CD4-positive, CD25-positive, alpha-beta regulatory T cell (primary cell): ENCODE data around the gene TICAM1. TPM values are rescaled to one million over a fixed set of nuclear protein-coding genes. Genes with fewer than 3 reads are reported as not detected.
"Not testable (repeated sequence)": the region's sequence is repeated elsewhere in the genome, so short reads cannot be mapped to it uniquely, and the experiment has no call there.

Experiments used
- ATAC-seq, 2 donors: fragments of 150-1000 bp; cut with Tn5 transposase; one replicate each; pipeline ENCODE4 v1.10.0; 2021; ENCODE audit warnings: low read depth in 2 of 2, moderate number of reproducible peaks in 2 of 2, moderate library complexity in 1 of 2
- DNase-seq, 3 donors: peaks; one replicate each; pipeline versions ENCODE4 v3.0.0 to v3.0.0-alpha.2; 2012 to 2022; ENCODE audit warnings: mixed read lengths in 1 of 3
- H3K27ac ChIP-seq: one replicate; pipeline ENCODE4 v1.7.0; 2013; ENCODE audit warnings: mild to moderate bottlenecking, low read length; ENCODE audit not compliant: insufficient read depth, poor library complexity, severe bottlenecking
- H3K27me3 ChIP-seq: one replicate; pipeline ENCODE4 v1.7.0; 2013; ENCODE audit warnings: low read length; ENCODE audit not compliant: control insufficient read depth, insufficient read depth
- H3K36me3 ChIP-seq: one replicate; pipeline ENCODE4 v1.7.0; 2013; ENCODE audit warnings: mild to moderate bottlenecking, low read length, moderate library complexity; ENCODE audit not compliant: control insufficient read depth, insufficient read depth
- H3K4me1 ChIP-seq: 2 replicates; pipeline ENCODE4 v1.7.0; 2013; ENCODE audit warnings: mild to moderate bottlenecking, low read length; ENCODE audit not compliant: insufficient read depth, control insufficient read depth, poor library complexity, severe bottlenecking
- H3K4me3 ChIP-seq: one replicate; pipeline ENCODE4 v1.7.0; 2013; ENCODE audit warnings: low read depth, mild to moderate bottlenecking, low read length, moderate library complexity
- H3K9me3 ChIP-seq, 2 experiments: 1 replicate in 1 of 2; 2 replicates in 1 of 2; pipeline ENCODE4 v1.7.0; 2013; ENCODE audit warnings: low read length in 2 of 2, mild to moderate bottlenecking in 1 of 2, moderate library complexity in 1 of 2; ENCODE audit not compliant: control insufficient read depth in 2 of 2
- H3K27ac Mint-ChIP-seq, 3 donors: one replicate each; pipeline ENCODE4 v1.8.0; 2020 to 2022; ENCODE audit warnings: mild to moderate bottlenecking in 3 of 3, mixed read lengths in 3 of 3, moderate library complexity in 2 of 3
- H3K27me3 Mint-ChIP-seq: one replicate; pipeline ENCODE4 v1.8.0; 2022; ENCODE audit warnings: mild to moderate bottlenecking, mixed read lengths
- H3K36me3 Mint-ChIP-seq: one replicate; pipeline ENCODE4 v1.8.0; 2020; ENCODE audit warnings: mixed read lengths
- H3K4me1 Mint-ChIP-seq, 4 donors: one replicate each; pipeline ENCODE4 v1.8.0; 2020 to 2022; ENCODE audit warnings: mixed read lengths in 4 of 4, mild to moderate bottlenecking in 1 of 4
- H3K4me3 Mint-ChIP-seq, 4 donors: one replicate each; pipeline ENCODE4 v1.8.0; 2020 to 2022; ENCODE audit warnings: mild to moderate bottlenecking in 4 of 4, mixed read lengths in 4 of 4, moderate library complexity in 3 of 4
- H3K9me3 Mint-ChIP-seq, 7 donors: one replicate each; pipeline ENCODE4 v1.8.0; 2020 to 2022; ENCODE audit warnings: mixed read lengths in 7 of 7, mild to moderate bottlenecking in 3 of 7, moderate library complexity in 2 of 7
- polyA plus RNA-seq, 4 donors: library from polyadenylated mRNA; unstranded; fragments of 300-500 nt; fragmentation: Illumina TruSeq; gene quantifications; one replicate each; pipeline ENCODE4 v1.2.3, GENCODE V29; 2021
- total RNA-seq: library from RNA; stranded (reverse); gene quantifications from one replicate; pipeline ENCODE4 v1.2.3, GENCODE V29; 2022

TICAM1 gene
- total and polyA plus RNA-seq, 5 donors from 2014 or later, result 3.3 to 28.5 (median 7.4) TPM

DNA sequence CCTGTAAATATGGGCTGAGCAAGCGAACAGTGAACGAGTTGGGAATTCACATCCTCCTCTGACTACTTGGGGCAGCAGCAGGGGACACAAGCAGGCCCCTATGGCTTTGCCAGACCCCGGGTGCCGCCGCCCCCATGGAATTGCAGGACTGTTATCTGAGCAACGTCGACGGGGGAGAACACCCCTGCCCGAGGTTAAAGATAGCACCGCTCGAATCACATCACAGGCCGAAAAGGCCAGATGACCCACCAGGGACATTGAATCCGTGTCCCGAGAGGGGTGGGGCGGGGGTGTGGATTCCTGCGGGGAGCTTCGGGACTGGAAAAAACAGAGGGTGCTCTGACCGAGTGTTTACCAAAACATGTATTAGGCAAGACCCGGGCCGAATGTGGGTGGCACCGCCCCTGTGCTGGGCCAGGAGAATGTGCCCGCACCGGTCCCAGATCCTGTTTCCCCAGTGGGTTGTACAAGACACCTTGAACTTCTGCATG is 30.9 kb downstream of the TICAM1 start:
- ATAC-seq, result no peak
- H3K36me3 Mint-ChIP-seq, result peaks cover 7% of the 10 kb centered on the region
- no peak overlapping the region for H3K4me3 ChIP-seq
- no peaks in the 10 kb centered on the region for H3K9me3 ChIP-seq
- no peak for DNase-seq
- H3K36me3 ChIP-seq, result peaks cover 13% of the 10 kb centered on the region
- no peak overlapping the region for H3K27ac ChIP-seq
- peaks cover 9% of the 10 kb centered on the region for H3K4me1 ChIP-seq
- H3K4me1 Mint-ChIP-seq, result peaks cover 3 to 19% (median 8%) of the 10 kb centered on the region in 4 donors
- no peaks in the 10 kb centered on the region for H3K27me3 ChIP-seq
- H3K4me3 Mint-ChIP-seq, result no peak overlapping the region
- no peak overlapping the region for H3K27ac Mint-ChIP-seq
- H3K9me3 Mint-ChIP-seq, result no peaks in the 10 kb centered on the region
- no peaks in the 10 kb centered on the region for H3K27me3 Mint-ChIP-seq

DNA sequence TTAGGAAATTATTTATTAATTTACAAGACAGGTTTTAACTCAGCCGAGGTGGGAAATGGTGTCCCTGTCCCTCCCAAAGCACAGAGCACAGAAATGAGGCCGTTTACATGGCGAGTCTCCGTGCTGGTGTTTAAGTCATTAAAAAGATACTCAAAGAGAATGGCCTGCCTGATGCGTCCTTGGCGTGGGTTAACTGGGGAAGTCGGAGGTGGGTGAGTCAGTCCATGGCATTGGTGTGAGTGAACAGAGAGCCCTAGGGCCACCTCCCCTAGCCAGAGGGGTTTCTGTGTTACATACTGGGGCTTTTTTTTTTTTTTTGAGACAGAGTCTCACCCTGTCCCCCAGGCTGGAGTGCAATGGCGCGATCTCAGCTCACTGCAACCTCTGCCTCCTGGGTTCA is 36.1 kb downstream of the TICAM1 start:
- Histone ChIP-seq H3K36me3 (peaks cover 38% of the 10 kb centered on the region), H3K9me3 (no peaks in the 10 kb centered on the region), H3K27me3 (no peaks in the 10 kb centered on the region), H3K4me1 (peaks cover 28% of the 10 kb centered on the region), H3K27ac (no peak overlapping the region), H3K4me3 (no peak overlapping the region)
- Mint-ChIP-seq H3K27ac (peak overlapping the region in 1 of 3 donors; percentile 49), H3K36me3 (peaks cover 7% of the 10 kb centered on the region), H3K4me1 (peaks cover 3 to 53% (median 12%) of the 10 kb centered on the region in 4 donors), H3K4me3 (peak overlapping the region; percentile 44 to 59 (median 55)), H3K27me3 (no peaks in the 10 kb centered on the region), H3K9me3 (no peaks in the 10 kb centered on the region)
- ATAC-seq, result no peak
- no peak for DNase-seq

GRCh38 chr19:4794971-4795370 is 36.5 kb downstream of the TICAM1 start:
- H3K36me3 Mint-ChIP-seq, result peaks cover 7% of the 10 kb centered on the region
- no peaks in the 10 kb centered on the region for H3K27me3 ChIP-seq
- H3K27ac ChIP-seq, result no peak overlapping the region
- peaks cover 28% of the 10 kb centered on the region for H3K4me1 ChIP-seq
- no peaks in the 10 kb centered on the region for H3K9me3 Mint-ChIP-seq
- H3K4me1 Mint-ChIP-seq, result peaks cover 3 to 53% (median 12%) of the 10 kb centered on the region in 4 donors
- H3K36me3 ChIP-seq, result peaks cover 38% of the 10 kb centered on the region
- no peaks in the 10 kb centered on the region for H3K27me3 Mint-ChIP-seq
- peak overlapping the region in 2 of 3 donors; percentile 36 to 49 for H3K27ac Mint-ChIP-seq
- no peak for ATAC-seq
- H3K9me3 ChIP-seq, result no peaks in the 10 kb centered on the region
- no peak overlapping the region for H3K4me3 ChIP-seq
- DNase-seq, result no peak
- H3K4me3 Mint-ChIP-seq, result peak overlapping the region in 3 of 4 donors; percentile 50 to 79 (median 55)

DNA sequence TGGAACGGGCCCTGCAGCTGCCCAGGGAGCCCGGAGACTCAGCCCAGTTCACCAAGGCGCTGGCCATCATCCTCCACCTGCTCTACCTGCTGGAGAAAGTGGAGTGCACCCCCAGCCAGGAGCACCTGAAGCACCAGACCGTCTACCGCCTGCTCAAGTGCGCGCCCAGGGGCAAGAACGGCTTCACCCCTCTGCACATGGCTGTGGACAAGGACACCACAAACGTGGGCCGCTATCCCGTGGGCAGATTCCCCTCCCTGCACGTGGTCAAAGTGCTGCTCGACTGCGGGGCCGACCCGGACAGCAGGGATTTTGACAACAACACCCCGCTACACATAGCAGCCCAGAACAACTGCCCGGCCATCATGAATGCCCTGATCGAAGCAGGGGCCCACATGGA is 38.2 kb downstream of the TICAM1 start:
- not testable (repeated sequence) for DNase-seq, H3K4me3 ChIP-seq, H3K36me3 Mint-ChIP-seq, ATAC-seq, H3K27ac ChIP-seq, H3K27me3 ChIP-seq, H3K27me3 Mint-ChIP-seq, H3K9me3 ChIP-seq, H3K9me3 Mint-ChIP-seq
- Histone ChIP-seq H3K36me3 (peaks cover 33% of the 10 kb centered on the region), H3K4me1 (peaks cover 28% of the 10 kb centered on the region)
- Mint-ChIP-seq H3K4me3 (peak overlapping the region; percentile 67 to 92 (median 80)), H3K27ac (peak overlapping the region in 2 of 3 donors; percentile 71 to 81), H3K4me1 (peaks cover 3 to 51% (median 7%) of the 10 kb centered on the region in 4 donors)

DNA sequence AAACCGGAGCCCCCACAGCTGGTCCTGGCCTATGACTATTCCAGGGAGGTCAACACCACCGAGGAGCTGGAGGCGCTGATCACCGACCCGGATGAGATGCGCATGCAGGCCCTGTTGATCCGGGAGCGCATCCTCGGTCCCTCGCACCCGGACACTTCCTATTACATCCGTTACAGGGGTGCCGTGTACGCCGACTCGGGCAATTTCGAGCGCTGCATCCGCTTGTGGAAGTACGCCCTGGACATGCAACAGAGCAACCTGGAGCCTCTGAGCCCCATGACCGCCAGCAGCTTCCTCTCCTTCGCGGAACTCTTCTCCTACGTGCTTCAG is 38.7 kb downstream of the TICAM1 start:
- not testable (repeated sequence) for H3K36me3 Mint-ChIP-seq, DNase-seq, H3K9me3 Mint-ChIP-seq, H3K27me3 ChIP-seq, H3K4me3 ChIP-seq, H3K9me3 ChIP-seq, H3K27me3 Mint-ChIP-seq, ATAC-seq, H3K27ac ChIP-seq
- peak overlapping the region; percentile 67 to 92 (median 80) for H3K4me3 Mint-ChIP-seq
- Histone ChIP-seq H3K4me1 (peaks cover 28% of the 10 kb centered on the region), H3K36me3 (peaks cover 33% of the 10 kb centered on the region)
- peak overlapping the region in 2 of 3 donors; percentile 71 to 81 for H3K27ac Mint-ChIP-seq
- H3K4me1 Mint-ChIP-seq, result peaks cover 3 to 51% (median 6%) of the 10 kb centered on the region in 4 donors

DNA sequence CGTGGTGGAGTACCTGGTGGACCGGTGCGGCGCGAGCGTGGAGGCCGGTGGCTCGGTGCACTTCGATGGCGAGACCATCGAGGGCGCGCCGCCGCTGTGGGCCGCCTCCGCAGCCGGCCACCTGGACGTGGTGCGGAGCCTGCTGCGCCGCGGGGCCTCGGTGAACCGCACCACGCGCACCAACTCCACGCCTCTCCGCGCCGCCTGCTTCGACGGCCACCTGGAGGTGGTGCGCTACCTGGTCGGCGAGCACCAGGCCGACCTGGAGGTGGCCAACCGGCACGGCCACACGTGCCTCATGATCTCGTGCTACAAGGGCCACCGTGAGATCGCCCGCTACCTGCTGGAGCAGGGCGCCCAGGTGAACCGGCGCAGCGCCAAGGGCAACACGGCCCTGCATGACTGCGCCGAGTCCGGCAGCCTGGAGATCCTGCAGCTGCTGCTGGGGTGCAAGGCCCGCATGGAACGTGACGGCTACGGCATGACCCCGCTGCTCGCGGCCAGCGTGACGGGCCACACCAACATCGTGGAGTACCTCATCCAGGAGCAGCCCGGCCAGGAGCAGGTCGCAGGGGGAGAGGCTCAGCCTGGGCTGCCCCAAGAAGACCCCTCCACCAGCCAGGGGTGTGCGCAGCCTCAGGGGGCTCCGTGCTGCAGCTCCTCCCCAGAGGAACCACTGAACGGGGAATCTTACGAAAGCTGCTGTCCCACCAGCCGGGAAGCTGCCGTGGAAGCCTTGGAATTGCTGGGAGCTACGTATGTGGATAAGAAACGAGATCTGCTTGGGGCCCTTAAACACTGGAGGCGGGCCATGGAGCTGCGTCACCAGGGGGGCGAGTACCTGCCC is 39.3 kb downstream of the TICAM1 start:
- H3K27me3 ChIP-seq, H3K9me3 ChIP-seq, ATAC-seq, H3K4me3 ChIP-seq, H3K27me3 Mint-ChIP-seq, H3K36me3 Mint-ChIP-seq, H3K9me3 Mint-ChIP-seq: not testable (repeated sequence)
- Histone ChIP-seq H3K4me1 (peaks cover 28% of the 10 kb centered on the region), H3K27ac (peak overlapping the region; percentile 92), H3K36me3 (peaks cover 33% of the 10 kb centered on the region)
- peaks cover 3 to 51% (median 6%) of the 10 kb centered on the region in 4 donors for H3K4me1 Mint-ChIP-seq
- peak overlapping the region in 2 of 3 donors; percentile 71 to 81 for H3K27ac Mint-ChIP-seq
- peak in 1 of 3 donors; percentile 21 for DNase-seq
- H3K4me3 Mint-ChIP-seq, result peak overlapping the region; percentile 67 to 92 (median 85)

- peaks cover 28% of the 10 kb centered on the region for H3K4me1 ChIP-seq
- peak within 1 kb of the TSS; percentile 92 for H3K27ac ChIP-seq
- DNase-seq (peak; percentile 99 to 100 (median 100)), ATAC-seq (peak; percentile 94 to 95)
- H3K27me3 ChIP-seq, result no peaks in the 10 kb centered on the region
- no peaks in the 10 kb centered on the region for H3K9me3 Mint-ChIP-seq
- H3K36me3 Mint-ChIP-seq, result peaks cover 1% of the 10 kb centered on the region
- peaks cover 0 to 46% (median 5%) of the 10 kb centered on the region in 4 donors for H3K4me1 Mint-ChIP-seq
- H3K36me3 ChIP-seq, result peaks cover 28% of the 10 kb centered on the region
- peak within 1 kb of the TSS; percentile 85 to 94 (median 93) for H3K27ac Mint-ChIP-seq
- H3K4me3 ChIP-seq, result peak within 1 kb of the TSS; percentile 81
- H3K9me3 ChIP-seq, result no peaks in the 10 kb centered on the region
- peak within 1 kb of the TSS; percentile 74 to 92 (median 85) for H3K4me3 Mint-ChIP-seq
- peaks cover 4% of the 10 kb centered on the region for H3K27me3 Mint-ChIP-seq
Observed at GRCh38 chr19:4791183-4792018, 40.1 kb downstream of the TICAM1 start, which contains the start of gene FEM1A. TSS of gene FEM1A (plus strand) at chr19:4791734. CDS start at chr19:4791855, 121 bp downstream.
